CD4-positive, alpha-beta T cell treated with Interleukin-17A for 4 hours (primary cell): ENCODE results near the gene BRD4.

ENCODE experiments used
- DNase-seq: peaks from one replicate; pipeline ENCODE4 v3.0.0-alpha.2; 2020; ENCODE audit warnings: mixed read lengths

BRD4 gene

DNA sequence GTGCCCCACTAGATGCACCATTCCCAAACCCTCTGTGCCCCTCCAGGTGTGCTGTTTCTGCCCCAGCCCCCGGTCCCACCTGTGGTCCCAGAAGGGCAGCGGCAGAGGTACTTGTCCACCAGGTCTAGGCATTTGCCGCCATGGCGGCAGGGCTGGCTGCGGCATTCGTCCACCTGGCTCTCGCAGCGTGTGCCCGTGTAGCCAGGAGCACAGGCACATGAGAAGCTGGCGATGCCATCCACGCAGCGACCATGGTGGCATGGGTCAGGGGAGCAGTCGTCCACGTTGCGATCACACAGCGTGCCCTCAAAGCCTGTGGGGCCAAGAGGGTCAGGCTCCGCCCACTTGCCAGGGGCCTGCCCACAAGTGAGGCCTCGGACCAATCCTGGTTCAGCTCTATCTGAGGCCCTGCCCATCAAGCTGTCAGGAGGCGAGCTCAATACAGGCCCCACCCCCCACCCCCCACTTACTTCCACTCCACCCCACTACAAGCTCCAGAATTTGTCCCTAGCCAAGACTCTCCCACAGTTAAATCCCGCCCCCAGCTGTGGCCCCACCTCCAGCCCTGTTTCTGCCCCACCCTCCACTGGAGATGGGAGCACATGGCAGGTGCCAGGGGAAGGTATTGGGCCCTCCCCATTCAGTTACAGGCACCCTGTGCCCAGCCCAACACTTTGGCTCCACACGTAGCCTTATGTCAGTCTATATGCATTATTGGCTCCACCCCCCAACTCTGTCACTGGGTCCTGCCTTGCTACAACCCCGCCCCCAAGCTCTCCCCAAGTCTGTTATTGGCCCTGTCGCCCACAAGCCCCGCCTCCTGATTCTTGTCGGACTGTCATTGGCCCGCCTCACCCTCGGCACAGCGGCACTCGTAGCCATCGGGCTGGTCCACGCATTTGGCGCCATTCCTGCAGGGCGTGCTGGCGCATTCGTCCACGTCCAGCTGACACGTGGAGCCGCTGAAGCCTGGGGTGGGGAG, 145.0 kb downstream of the BRD4 start:
- no peak for DNase-seq
